CD14-positive monocyte (primary cell): ENCODE data around the gene INTS2. TPM values are rescaled to one million over a fixed set of nuclear protein-coding genes. Genes with fewer than 3 reads are reported as not detected.
"Not testable (repeated sequence)": the region's sequence is repeated elsewhere in the genome, so short reads cannot be mapped to it uniquely, and the experiment has no call there.

Experiments
- DNase-seq, 3 donors: peaks; one replicate each; pipeline ENCODE4 v3.0.0-alpha.2; 2011 to 2022
- H2AFZ ChIP-seq: 2 replicates; pipeline ENCODE4 v1.6.0; 2012; ENCODE audit warnings: mild to moderate bottlenecking, low read depth, low read length, inconsistent platforms; ENCODE audit not compliant: insufficient read depth, poor library complexity, severe bottlenecking
- H3K27ac ChIP-seq, 2 donors: 1 replicate in 1 of 2; 2 replicates in 1 of 2; pipeline ENCODE4 v1.5.1; 2012 to 2013; ENCODE audit warnings: low read length in 2 of 2, control low read depth in 1 of 2, inconsistent platforms in 1 of 2, low read depth in 1 of 2, mild to moderate bottlenecking in 1 of 2
- H3K27me3 ChIP-seq, 2 donors: one replicate each; pipeline versions ENCODE4 v1.6.0 to v1.6.1; 2011 to 2013; ENCODE audit warnings: low read length in 2 of 2; ENCODE audit not compliant: control insufficient read depth in 2 of 2, insufficient read depth in 2 of 2
- H3K36me3 ChIP-seq, 2 donors: replicated peaks in 1 of 2; 1 replicate in 1 of 2; 2 replicates in 1 of 2; pipeline versions ENCODE4 v1.5.1 to v1.6.1; 2012 to 2013; ENCODE audit warnings: low read length in 2 of 2, control low read depth in 1 of 2, inconsistent platforms in 1 of 2, mild to moderate bottlenecking in 1 of 2; ENCODE audit not compliant: insufficient read depth in 2 of 2, control insufficient read depth in 1 of 2
- H3K4me1 ChIP-seq, 2 donors: 1 replicate in 1 of 2; 2 replicates in 1 of 2; pipeline versions ENCODE4 v1.5.1 to v1.6.1; 2012 to 2013; ENCODE audit warnings: low read length in 2 of 2, control low read depth in 1 of 2, inconsistent platforms in 1 of 2, mild to moderate bottlenecking in 1 of 2, moderate library complexity in 1 of 2; ENCODE audit not compliant: insufficient read depth in 2 of 2, control insufficient read depth in 1 of 2
- H3K4me2 ChIP-seq: replicated peaks from 2 replicates; pipeline ENCODE3; 2012; ENCODE audit warnings: low read length, moderate library complexity, mild to moderate bottlenecking; ENCODE audit not compliant: poor library complexity, severe bottlenecking; ENCODE audit errors: extremely low read depth
- H3K4me3 ChIP-seq, 3 experiments: fragments of 200-600 bp in 1 of 3; sonication (generic) in 1 of 3; replicated peaks in 1 of 3; 1 replicate in 2 of 3; 2 replicates in 1 of 3; pipeline ENCODE4 v1.5.1; 2011 to 2013; ENCODE audit warnings: low read length in 3 of 3, mild to moderate bottlenecking in 3 of 3, control low read depth in 2 of 3, low read depth in 2 of 3, inconsistent platforms in 1 of 3, moderate library complexity in 1 of 3
- H3K79me2 ChIP-seq: 2 replicates; pipeline ENCODE4 v1.6.0; 2012; ENCODE audit warnings: mild to moderate bottlenecking, control low read depth, inconsistent platforms, low read length, moderate library complexity; ENCODE audit not compliant: insufficient read depth
- H3K9ac ChIP-seq: 2 replicates; pipeline ENCODE4 v1.6.0; 2017; ENCODE audit warnings: low read length, mild to moderate bottlenecking; ENCODE audit not compliant: insufficient read depth, poor library complexity, severe bottlenecking
- H3K9me3 ChIP-seq, 2 donors: replicated peaks in 1 of 2; 1 replicate in 1 of 2; 2 replicates in 1 of 2; pipeline versions ENCODE4 v1.5.1 to v1.6.1; 2012 to 2013; ENCODE audit warnings: low read length in 2 of 2, control low read depth in 1 of 2; ENCODE audit not compliant: control insufficient read depth in 1 of 2, insufficient read depth in 1 of 2
- H4K20me1 ChIP-seq: 2 replicates; pipeline ENCODE4 v1.6.0; 2012; ENCODE audit warnings: mild to moderate bottlenecking, low read length, control low read depth, moderate library complexity; ENCODE audit not compliant: insufficient read depth
- H3K27ac Mint-ChIP-seq, 7 donors: one replicate each; pipeline ENCODE4 v1.8.0; 2020; ENCODE audit warnings: mild to moderate bottlenecking in 7 of 7, mixed read lengths in 7 of 7, moderate library complexity in 6 of 7, inconsistent platforms in 2 of 7
- H3K27me3 Mint-ChIP-seq, 3 donors: one replicate each; pipeline ENCODE4 v1.8.0; 2021 to 2022; ENCODE audit warnings: low read depth in 3 of 3, mild to moderate bottlenecking in 3 of 3, mixed read lengths in 3 of 3, moderate library complexity in 3 of 3, inconsistent platforms in 1 of 3
- H3K36me3 Mint-ChIP-seq, 2 donors: one replicate each; pipeline ENCODE4 v1.8.0; 2020; ENCODE audit warnings: mixed read lengths in 2 of 2, inconsistent platforms in 1 of 2, mild to moderate bottlenecking in 1 of 2
- H3K4me1 Mint-ChIP-seq: one replicate; pipeline ENCODE4 v1.8.0; 2020; ENCODE audit warnings: mild to moderate bottlenecking, mixed read lengths
- H3K4me3 Mint-ChIP-seq, 2 donors: one replicate each; pipeline ENCODE4 v1.8.0; 2020; ENCODE audit warnings: mild to moderate bottlenecking in 2 of 2, mixed read lengths in 2 of 2, moderate library complexity in 1 of 2
- H3K9me3 Mint-ChIP-seq, 7 donors: one replicate each; pipeline ENCODE4 v1.8.0; 2020 to 2022; ENCODE audit warnings: mixed read lengths in 7 of 7, mild to moderate bottlenecking in 6 of 7, moderate library complexity in 6 of 7, inconsistent platforms in 2 of 7
- WGBS: methylation state at CpG from one replicate; pipeline ENCODE4 v1.1.5; 2013; ENCODE audit warnings: missing lambda C conversion rate; ENCODE audit not compliant: insufficient coverage; 5-methylcytosine and 5-hydroxymethylcytosine counted together
- intact Hi-C, 2 donors: fragments of 100-400 bp; cut with micrococcal nuclease; formaldehyde crosslinking; loops; one replicate each; pipeline versions ENCODE4 v1.15.0 to v1.15.1; 2023
- polyA plus RNA-seq, 3 donors: library from polyadenylated mRNA; depleted of rRNA in 1 of 3; unstranded in 2 of 3; stranded (reverse) in 1 of 3; fragments of 300-500 nt in 2 of 3; fragments of >200 nt in 1 of 3; fragmentation: Illumina TruSeq in 2 of 3; gene quantifications; 1 replicate in 2 of 3; 2 replicates in 1 of 3; pipeline ENCODE4 v1.2.3, GENCODE V29; 2012 to 2021
- TF ChIP-seq, protein P1 (sequence below): fragments of 200-600 bp; IDR thresholded peaks from one replicate; pipeline ENCODE4 v1.8.0; 2022; ENCODE audit warnings: antibody characterized with exemption, mild to moderate bottlenecking

The INTS2 gene
- polyA plus RNA-seq, 3 donors: 2.2 to 2.9 (median 2.6) TPM

DNA sequence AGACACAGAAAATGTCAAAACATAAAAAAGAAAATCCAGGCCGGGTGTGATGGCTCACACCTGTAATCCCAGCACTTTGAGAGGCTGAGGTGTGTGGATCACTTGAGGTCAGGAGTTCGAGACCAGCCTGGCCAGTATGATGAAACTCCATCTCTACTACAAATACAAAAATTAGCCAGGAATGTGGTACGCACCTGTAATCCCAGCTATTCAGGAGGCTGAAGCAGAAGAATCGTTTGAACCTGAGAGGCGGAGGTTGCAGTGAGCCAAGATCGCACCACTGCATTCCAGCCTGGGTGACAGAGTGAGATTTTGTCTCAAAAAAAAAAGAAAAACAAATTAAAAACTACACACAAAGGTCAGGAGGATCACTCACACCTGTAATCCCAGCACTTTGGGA lies 40.0 kb downstream of the INTS2 start:
- H3K27me3 ChIP-seq, H3K4me1 ChIP-seq, intact Hi-C loops, DNase-seq, H3K9ac ChIP-seq, H3K27ac ChIP-seq, H3K79me2 ChIP-seq, H4K20me1 ChIP-seq, H3K4me3 Mint-ChIP-seq, H2AFZ ChIP-seq, H3K4me1 Mint-ChIP-seq, H3K4me2 ChIP-seq, H3K9me3 Mint-ChIP-seq, H3K4me3 ChIP-seq, H3K27me3 Mint-ChIP-seq, H3K9me3 ChIP-seq: not testable (repeated sequence)
- H3K36me3 ChIP-seq: peaks cover 43 to 92% of the 10 kb centered on the region in 2 donors
- H3K36me3 Mint-ChIP-seq: peaks cover 54 to 86% of the 10 kb centered on the region in 2 donors
- WGBS: 91% methylated on average over 4 of the region's 6 CpGs
- peak overlapping the region in 1 of 7 donors; percentile 25 for H3K27ac Mint-ChIP-seq

DNA sequence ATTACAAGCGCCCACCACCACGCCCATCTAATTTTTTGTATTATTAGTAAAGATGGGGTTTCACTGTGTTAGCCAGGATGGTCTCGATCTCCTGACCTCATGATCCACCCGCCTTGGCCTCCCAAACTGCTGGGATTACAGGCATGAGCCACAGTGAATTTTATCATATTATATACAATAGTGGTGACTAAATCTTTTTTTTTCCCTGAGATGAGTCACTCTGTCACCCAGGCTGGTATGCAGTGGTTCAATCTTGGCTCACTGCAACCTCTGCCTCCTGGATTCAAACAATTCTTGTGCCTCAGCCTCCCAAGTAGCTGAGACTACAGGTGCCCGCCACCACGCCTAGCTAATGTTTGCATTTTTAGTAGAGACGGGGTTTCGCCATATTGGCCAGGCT lies 41.9 kb downstream of the INTS2 start:
- DNase-seq, H3K4me2 ChIP-seq, H3K27ac Mint-ChIP-seq, H3K79me2 ChIP-seq, H3K4me1 ChIP-seq, H3K27me3 ChIP-seq, intact Hi-C loops, H3K4me1 Mint-ChIP-seq, H4K20me1 ChIP-seq, H3K9me3 ChIP-seq, H3K4me3 ChIP-seq, H3K9me3 Mint-ChIP-seq, H3K27ac ChIP-seq, H3K27me3 Mint-ChIP-seq, H3K4me3 Mint-ChIP-seq, H3K9ac ChIP-seq, H2AFZ ChIP-seq: not testable (repeated sequence)
- peaks cover 56 to 85% of the 10 kb centered on the region in 2 donors for H3K36me3 Mint-ChIP-seq
- WGBS: 100% methylated on average over 4 of the region's 8 CpGs
- H3K36me3 ChIP-seq: peaks cover 37 to 92% of the 10 kb centered on the region in 2 donors

DNA sequence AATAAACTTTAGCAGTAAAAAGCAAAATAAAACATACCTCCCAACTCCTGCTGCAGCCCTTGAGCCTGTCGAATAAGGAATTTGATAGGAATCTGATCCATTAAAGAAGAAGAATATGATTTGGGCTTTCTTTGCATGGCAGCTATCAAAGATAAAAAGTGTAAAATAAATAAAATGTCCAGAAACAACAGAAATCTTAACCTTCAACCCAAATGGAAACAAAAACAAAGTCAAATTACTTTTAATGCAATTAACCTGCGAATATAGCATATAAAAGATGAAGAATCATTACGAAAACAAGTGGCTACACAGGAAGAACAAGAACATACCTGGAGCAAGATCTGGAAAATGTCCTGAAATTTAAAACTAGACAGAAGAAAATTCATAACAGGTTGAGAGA lies 42.9 kb downstream of the INTS2 start:
- no peaks in the 10 kb centered on the region for H3K4me1 ChIP-seq
- DNase-seq: no peak
- H3K9ac ChIP-seq: no peak overlapping the region
- TF ChIP-seq, protein P1, sequence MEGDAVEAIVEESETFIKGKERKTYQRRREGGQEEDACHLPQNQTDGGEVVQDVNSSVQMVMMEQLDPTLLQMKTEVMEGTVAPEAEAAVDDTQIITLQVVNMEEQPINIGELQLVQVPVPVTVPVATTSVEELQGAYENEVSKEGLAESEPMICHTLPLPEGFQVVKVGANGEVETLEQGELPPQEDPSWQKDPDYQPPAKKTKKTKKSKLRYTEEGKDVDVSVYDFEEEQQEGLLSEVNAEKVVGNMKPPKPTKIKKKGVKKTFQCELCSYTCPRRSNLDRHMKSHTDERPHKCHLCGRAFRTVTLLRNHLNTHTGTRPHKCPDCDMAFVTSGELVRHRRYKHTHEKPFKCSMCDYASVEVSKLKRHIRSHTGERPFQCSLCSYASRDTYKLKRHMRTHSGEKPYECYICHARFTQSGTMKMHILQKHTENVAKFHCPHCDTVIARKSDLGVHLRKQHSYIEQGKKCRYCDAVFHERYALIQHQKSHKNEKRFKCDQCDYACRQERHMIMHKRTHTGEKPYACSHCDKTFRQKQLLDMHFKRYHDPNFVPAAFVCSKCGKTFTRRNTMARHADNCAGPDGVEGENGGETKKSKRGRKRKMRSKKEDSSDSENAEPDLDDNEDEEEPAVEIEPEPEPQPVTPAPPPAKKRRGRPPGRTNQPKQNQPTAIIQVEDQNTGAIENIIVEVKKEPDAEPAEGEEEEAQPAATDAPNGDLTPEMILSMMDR: no peak
- intact Hi-C loops: no loop called here
- no peaks in the 10 kb centered on the region for H3K79me2 ChIP-seq
- H3K36me3 Mint-ChIP-seq: peaks cover 56 to 84% of the 10 kb centered on the region in 2 donors
- H3K4me3 Mint-ChIP-seq: no peak overlapping the region
- no peak overlapping the region for H3K27ac ChIP-seq
- no peaks in the 10 kb centered on the region for H3K4me1 Mint-ChIP-seq
- no CpG with 5 or more reads among the region's 3 CpGs for WGBS
- H3K4me2 ChIP-seq: no peak overlapping the region
- H3K27ac Mint-ChIP-seq: no peak overlapping the region
- no peaks in the 10 kb centered on the region for H3K27me3 Mint-ChIP-seq
- H3K4me3 ChIP-seq: no peak overlapping the region
- H3K9me3 Mint-ChIP-seq: no peaks in the 10 kb centered on the region
- H2AFZ ChIP-seq: no peak overlapping the region
- H4K20me1 ChIP-seq: no peaks in the 10 kb centered on the region
- no peaks in the 10 kb centered on the region for H3K27me3 ChIP-seq
- no peaks in the 10 kb centered on the region for H3K9me3 ChIP-seq
- H3K36me3 ChIP-seq: peaks cover 42 to 92% of the 10 kb centered on the region in 2 donors
